ENCODE results near the gene NKD1. TPM values are rescaled to one million over a fixed set of nuclear protein-coding genes. Genes with fewer than 3 reads are reported as not detected.
A peak's percentile ranks its signal among the peaks of the same experiment; 100 is the strongest.
"Not testable (repeated sequence)": the region's sequence is repeated elsewhere in the genome, so short reads cannot be mapped to it uniquely, and the experiment has no call there.

The NKD1 gene
- total RNA-seq, 4 donors from 2014 or later: 37.1 to 87.8 (median 54.1) TPM

GRCh38 chr16:50573947-50574744 lies 25.9 kb downstream of the NKD1 start:
- intact Hi-C loops (cut with DNase I): no loop called here
- Histone ChIP-seq H3K36me3 (peaks cover 0 to 24% (median 3%) of the 10 kb centered on the region in 4 donors), H3K27ac (replicated peaks in 1 of 4) (peak overlapping the region; percentile 74 to 84 (median 83)), H3K4me3 (no peak overlapping the region), H3K4me1 (peaks cover 11 to 58% (median 50%) of the 10 kb centered on the region in 4 donors), H3K27me3 (no peaks in the 10 kb centered on the region), H3K9me3 (no peaks in the 10 kb centered on the region)
- WGBS: 31% methylated on average over 5 of the region's 14 CpGs
- TF ChIP-seq POLR2AphosphoS5 (IDR thresholded peaks at IDR 0.05) (peak; percentile 27 to 40), EP300 (IDR thresholded peaks at IDR 0.05) (no peak)
- DNase-seq (ENCODE audit: extremely low spot score): no peak

- peaks cover 0 to 28% (median 5%) of the 10 kb centered on the region in 4 donors for H3K36me3 ChIP-seq
- peak overlapping the region; percentile 74 to 84 (median 83) for H3K27ac ChIP-seq (replicated peaks in 1 of 4)
- TF ChIP-seq POLR2A (IDR thresholded peaks at IDR 0.05; ENCODE audit: low read depth): no peak
- no peak for TF ChIP-seq EP300 (IDR thresholded peaks at IDR 0.05)
- TF ChIP-seq POLR2AphosphoS5 (IDR thresholded peaks at IDR 0.05): no peak
- TF ChIP-seq CTCF (IDR thresholded peaks at IDR 0.05): no peak
- no peak for DNase-seq (ENCODE audit: extremely low spot score)
- no peak overlapping the region for H3K4me3 ChIP-seq
- H3K9me3 ChIP-seq: no peaks in the 10 kb centered on the region
- H3K27me3 ChIP-seq: no peaks in the 10 kb centered on the region
- H3K4me1 ChIP-seq: peaks cover 11 to 56% (median 47%) of the 10 kb centered on the region in 4 donors
- intact Hi-C loops (cut with DNase I): no loop called here
Measured at GRCh38 chr16:50574745-50575136, 26.5 kb downstream of the NKD1 start.

GRCh38 chr16:50575743-50576142 lies 27.5 kb downstream of the NKD1 start:
- no peaks in the 10 kb centered on the region for H3K9me3 ChIP-seq
- DNase-seq (ENCODE audit: extremely low spot score): no peak
- H3K36me3 ChIP-seq: peaks cover 0 to 29% (median 5%) of the 10 kb centered on the region in 4 donors
- no peak for TF ChIP-seq POLR2AphosphoS5 (IDR thresholded peaks at IDR 0.05)
- H3K4me1 ChIP-seq: peaks cover 11 to 63% (median 57%) of the 10 kb centered on the region in 4 donors
- intact Hi-C loops (cut with DNase I): no loop called here
- no peaks in the 10 kb centered on the region for H3K27me3 ChIP-seq
- no peak overlapping the region for H3K4me3 ChIP-seq
- WGBS: 89% methylated on average over 2 of the region's 2 CpGs
- peak overlapping the region; percentile 74 to 84 (median 83) for H3K27ac ChIP-seq (replicated peaks in 1 of 4)

GRCh38 chr16:50576403-50577113 lies 28.4 kb downstream of the NKD1 start:
- H3K27ac ChIP-seq (replicated peaks in 1 of 4): peak overlapping the region in 3 of 4 donors; percentile 82 to 84 (median 84)
- H3K4me1 ChIP-seq: peaks cover 15 to 66% (median 63%) of the 10 kb centered on the region in 4 donors
- intact Hi-C loops (cut with DNase I): no loop called here
- no peak for DNase-seq (ENCODE audit: extremely low spot score)
- 98% methylated on average over 3 of the region's 3 CpGs for WGBS
- H3K4me3 ChIP-seq: no peak overlapping the region
- H3K9me3 ChIP-seq: no peaks in the 10 kb centered on the region
- peaks cover 0 to 23% (median 5%) of the 10 kb centered on the region in 4 donors for H3K36me3 ChIP-seq
- TF ChIP-seq POLR2AphosphoS5 (IDR thresholded peaks at IDR 0.05) (no peak), EP300 (IDR thresholded peaks at IDR 0.05) (no peak)
- no peaks in the 10 kb centered on the region for H3K27me3 ChIP-seq

GRCh38 chr16:50578137-50578536 lies 29.9 kb downstream of the NKD1 start:
- 53% methylated on average over 2 of the region's 2 CpGs for WGBS
- Histone ChIP-seq H3K36me3 (peaks cover 0 to 15% (median 3%) of the 10 kb centered on the region in 4 donors), H3K27ac (replicated peaks in 1 of 4) (no peak overlapping the region), H3K27me3 (no peaks in the 10 kb centered on the region), H3K9me3 (no peaks in the 10 kb centered on the region), H3K4me3 (no peak overlapping the region), H3K4me1 (peaks cover 16 to 68% (median 66%) of the 10 kb centered on the region in 4 donors)
- intact Hi-C loops (cut with DNase I): no loop called here
- no peak for DNase-seq (ENCODE audit: extremely low spot score)
- TF ChIP-seq POLR2A (IDR thresholded peaks at IDR 0.05; ENCODE audit: low read depth): no peak
- no peak for TF ChIP-seq EP300 (IDR thresholded peaks at IDR 0.05)
- TF ChIP-seq POLR2AphosphoS5 (IDR thresholded peaks at IDR 0.05): no peak
- TF ChIP-seq CTCF (IDR thresholded peaks at IDR 0.05): no peak

GRCh38 chr16:50579373-50579772 lies 31.2 kb downstream of the NKD1 start:
- H3K27ac ChIP-seq (replicated peaks in 1 of 4); H3K27me3 ChIP-seq; H3K9me3 ChIP-seq; DNase-seq (ENCODE audit: extremely low spot score); H3K4me3 ChIP-seq; intact Hi-C loops (cut with DNase I): not testable (repeated sequence)
- Histone ChIP-seq H3K36me3 (peaks cover 0 to 15% (median 3%) of the 10 kb centered on the region in 4 donors), H3K4me1 (peaks cover 12 to 68% (median 64%) of the 10 kb centered on the region in 4 donors)
- 94% methylated on average over 32 of the region's 32 CpGs for WGBS
